Mucosa of stomach (tissue), 1 donor: ENCODE data around the gene TUBB6.
A peak's percentile ranks its signal among the peaks of the same experiment; 100 is the strongest.

Source experiments
- H3K27me3 ChIP-seq: one replicate; pipeline ENCODE4 v1.7.0; 2013; ENCODE audit warnings: mild to moderate bottlenecking, low read length; ENCODE audit not compliant: control insufficient read depth, insufficient read depth
- H3K36me3 ChIP-seq: one replicate; pipeline ENCODE4 v1.7.0; 2013; ENCODE audit warnings: low read length; ENCODE audit not compliant: control insufficient read depth, insufficient read depth
- H3K4me1 ChIP-seq: one replicate; pipeline ENCODE4 v1.7.0; 2013; ENCODE audit warnings: mild to moderate bottlenecking, low read length; ENCODE audit not compliant: control insufficient read depth, insufficient read depth
- H3K4me3 ChIP-seq: one replicate; pipeline ENCODE4 v1.7.0; 2013; ENCODE audit warnings: low read length
- H3K9ac ChIP-seq: one replicate; pipeline ENCODE4 v1.7.0; 2013; ENCODE audit warnings: mild to moderate bottlenecking, low read length, moderate library complexity
- H3K9me3 ChIP-seq: one replicate; pipeline ENCODE4 v1.7.0; 2013; ENCODE audit warnings: mild to moderate bottlenecking, low read length, moderate library complexity; ENCODE audit not compliant: control insufficient read depth
- donor health status: Pancreatic carcinoma.

The TUBB6 gene

DNA sequence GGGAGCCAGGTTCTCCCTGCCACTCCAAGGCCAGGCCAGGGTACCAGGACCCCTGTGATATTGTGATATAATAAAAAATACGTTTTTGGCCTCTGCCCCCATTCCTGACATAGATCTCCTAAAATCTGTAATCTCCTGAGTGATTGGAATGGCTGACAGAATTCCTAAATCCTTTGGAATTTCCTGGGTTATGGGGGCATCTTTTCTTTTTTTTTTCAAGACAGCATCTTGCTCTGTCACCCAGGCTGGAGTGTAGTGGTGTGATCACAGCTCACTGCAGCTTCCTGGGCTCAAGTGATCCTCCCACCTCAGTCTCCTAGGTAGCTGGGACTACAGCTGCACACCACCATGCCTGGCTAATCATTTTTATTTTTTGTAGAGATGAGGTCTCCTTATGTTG, 26.2 kb upstream of the TUBB6 start:
- H3K4me3 ChIP-seq = no peak overlapping the region
- peaks cover 8% of the 10 kb centered on the region for H3K27me3 ChIP-seq
- H3K9me3 ChIP-seq = no peaks in the 10 kb centered on the region
- H3K4me1 ChIP-seq = peaks cover 5% of the 10 kb centered on the region
- no peak overlapping the region for H3K9ac ChIP-seq
- no peaks in the 10 kb centered on the region for H3K36me3 ChIP-seq

DNA sequence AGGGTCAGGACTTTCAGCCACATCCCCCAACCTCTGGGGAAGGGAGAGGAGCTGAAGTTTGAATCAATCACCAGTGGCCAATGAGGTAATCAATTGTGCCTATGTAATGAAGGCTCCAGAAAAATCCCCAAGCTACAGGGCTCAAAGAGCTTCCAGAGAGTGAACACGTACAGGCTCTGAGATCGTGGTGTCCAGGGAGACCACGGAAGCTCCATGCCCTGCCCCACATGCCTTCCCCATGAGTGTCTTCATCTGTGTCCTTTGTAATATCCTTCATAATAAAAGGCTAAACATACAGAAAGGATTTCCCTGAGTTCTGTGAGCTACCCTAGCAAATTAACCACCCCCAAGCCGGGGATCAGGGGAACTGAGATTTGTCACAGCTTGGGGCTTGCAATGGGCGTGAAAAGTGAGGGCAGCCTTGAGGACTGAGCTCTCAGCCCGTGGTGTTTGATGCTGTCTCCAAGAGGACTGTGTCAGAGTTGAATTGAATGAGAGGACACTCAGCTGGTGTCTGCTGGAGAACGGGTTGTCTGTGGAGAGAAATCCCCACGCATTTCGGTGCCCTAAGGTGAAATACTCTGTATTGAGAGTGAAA, 25.5 kb upstream of the TUBB6 start:
- no peak overlapping the region for H3K4me3 ChIP-seq
- H3K9me3 ChIP-seq = no peaks in the 10 kb centered on the region
- H3K36me3 ChIP-seq = no peaks in the 10 kb centered on the region
- H3K9ac ChIP-seq = no peak overlapping the region
- H3K27me3 ChIP-seq = peaks cover 15% of the 10 kb centered on the region
- peaks cover 11% of the 10 kb centered on the region for H3K4me1 ChIP-seq

DNA sequence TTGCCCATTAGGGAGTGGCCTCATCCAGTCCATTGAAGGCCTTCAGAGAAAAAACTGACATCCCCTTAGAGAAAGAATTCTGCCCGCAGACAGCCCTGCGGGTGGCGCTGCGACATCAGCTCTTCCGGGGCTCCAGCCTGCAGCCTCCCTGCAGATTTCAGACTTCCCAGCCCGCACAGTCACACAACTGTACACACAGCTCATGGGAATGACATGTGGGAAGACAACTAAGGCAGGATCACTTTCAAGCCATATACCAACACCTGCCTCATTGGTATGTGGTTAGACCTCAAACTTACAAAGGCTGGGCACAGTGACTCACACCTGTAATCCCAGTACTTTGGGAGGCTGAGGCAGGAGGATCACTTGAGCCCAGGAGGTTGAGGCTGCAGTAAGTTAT, 24.8 kb upstream of the TUBB6 start:
- Histone ChIP-seq H3K9ac (no peak overlapping the region), H3K36me3 (no peaks in the 10 kb centered on the region), H3K27me3 (peaks cover 22% of the 10 kb centered on the region), H3K9me3 (no peaks in the 10 kb centered on the region), H3K4me1 (peaks cover 15% of the 10 kb centered on the region), H3K4me3 (no peak overlapping the region)

DNA sequence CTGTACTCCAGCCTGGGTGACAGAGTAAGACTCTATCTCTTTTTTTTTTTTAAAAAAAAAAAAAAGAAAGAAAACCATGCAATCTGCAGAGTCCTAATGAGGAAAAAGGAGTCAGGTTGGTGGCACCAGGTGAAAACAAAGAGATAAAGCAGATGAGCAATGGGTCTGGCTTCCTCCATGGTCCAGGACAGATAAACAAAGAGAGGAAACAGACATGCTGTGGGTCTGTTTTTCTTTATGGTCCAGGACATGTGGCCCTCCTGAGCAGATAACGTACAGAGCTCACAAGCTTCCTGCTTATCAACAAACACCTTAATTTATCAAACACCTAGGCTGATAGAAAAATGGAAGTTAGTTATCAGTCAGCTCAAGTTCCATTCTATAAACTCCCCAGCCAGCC, 24.4 kb upstream of the TUBB6 start:
- Histone ChIP-seq H3K27me3 (peaks cover 26% of the 10 kb centered on the region), H3K4me1 (peaks cover 18% of the 10 kb centered on the region), H3K9ac (no peak overlapping the region), H3K4me3 (no peak overlapping the region), H3K36me3 (no peaks in the 10 kb centered on the region), H3K9me3 (no peaks in the 10 kb centered on the region)

DNA sequence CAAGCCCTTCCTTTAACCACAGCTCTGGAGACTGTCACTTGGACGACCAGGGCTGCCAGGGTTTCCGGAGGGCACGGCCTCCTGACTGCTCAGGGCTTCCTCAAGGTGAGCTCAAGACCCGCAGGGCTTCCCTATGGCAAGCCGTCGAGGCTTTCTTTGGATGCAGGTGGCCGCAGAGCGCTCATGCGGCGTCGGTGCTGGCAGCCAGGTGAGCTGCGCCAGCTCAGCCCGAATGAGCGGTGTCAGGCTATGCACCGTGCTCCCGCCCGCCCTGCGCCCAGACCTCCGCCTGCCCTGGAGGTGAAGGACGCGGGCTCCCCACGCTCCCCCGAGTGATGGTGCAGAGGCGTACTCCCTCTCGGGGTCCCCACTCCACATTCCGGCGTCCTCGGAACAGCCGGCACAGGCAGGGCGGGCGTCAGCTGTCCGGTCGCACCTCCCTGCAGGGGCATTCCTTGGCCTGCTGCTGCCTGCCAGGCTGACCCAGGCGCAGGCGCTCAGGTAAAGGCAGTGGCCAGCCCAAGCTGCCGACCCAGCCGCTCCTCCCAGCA, 20.8 kb upstream of the TUBB6 start:
- H3K9me3 ChIP-seq = no peaks in the 10 kb centered on the region
- peak overlapping the region; percentile 61 for H3K9ac ChIP-seq
- peaks cover 35% of the 10 kb centered on the region for H3K27me3 ChIP-seq
- H3K4me3 ChIP-seq = peak overlapping the region; percentile 46
- peaks cover 21% of the 10 kb centered on the region for H3K4me1 ChIP-seq
- H3K36me3 ChIP-seq = no peaks in the 10 kb centered on the region

DNA sequence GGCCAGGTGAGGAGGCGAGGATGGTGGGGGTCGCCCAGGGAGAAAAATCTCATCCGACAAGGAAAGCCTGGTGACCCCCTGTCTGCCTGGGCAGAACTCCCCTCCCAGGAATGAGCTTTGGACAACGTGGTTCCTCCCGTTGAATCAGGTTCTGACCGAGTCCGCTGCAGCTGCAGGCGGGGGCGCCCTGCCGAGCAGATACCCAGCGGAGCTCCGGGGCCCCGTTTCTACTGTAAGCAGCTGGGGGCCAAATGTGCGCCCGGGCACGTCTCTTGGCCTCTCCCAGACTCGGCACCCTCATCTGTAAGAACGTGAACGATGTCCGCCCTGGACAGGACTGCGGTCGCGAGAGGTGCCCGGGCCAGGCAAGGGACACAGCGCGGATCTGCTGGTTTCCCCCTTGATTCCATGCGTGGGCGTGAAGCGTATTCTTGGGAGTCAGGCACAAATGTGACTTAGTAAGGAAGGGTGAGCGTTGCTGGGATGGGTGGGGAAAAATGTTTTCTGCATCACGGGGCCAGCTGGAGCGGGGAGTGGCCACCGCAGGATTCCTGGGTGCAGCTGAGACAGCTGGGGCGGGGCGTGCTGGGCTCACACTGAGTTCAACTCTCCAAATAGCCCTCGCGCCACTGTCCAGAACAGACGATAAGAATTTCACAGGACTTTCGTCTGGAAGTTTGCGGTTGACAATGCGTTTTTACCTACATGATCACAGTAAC, 20.2 kb upstream of the TUBB6 start:
- peaks cover 33% of the 10 kb centered on the region for H3K27me3 ChIP-seq
- H3K36me3 ChIP-seq = no peaks in the 10 kb centered on the region
- H3K4me3 ChIP-seq = peak overlapping the region; percentile 46
- no peaks in the 10 kb centered on the region for H3K9me3 ChIP-seq
- peak overlapping the region; percentile 61 for H3K9ac ChIP-seq
- H3K4me1 ChIP-seq = peaks cover 21% of the 10 kb centered on the region

DNA sequence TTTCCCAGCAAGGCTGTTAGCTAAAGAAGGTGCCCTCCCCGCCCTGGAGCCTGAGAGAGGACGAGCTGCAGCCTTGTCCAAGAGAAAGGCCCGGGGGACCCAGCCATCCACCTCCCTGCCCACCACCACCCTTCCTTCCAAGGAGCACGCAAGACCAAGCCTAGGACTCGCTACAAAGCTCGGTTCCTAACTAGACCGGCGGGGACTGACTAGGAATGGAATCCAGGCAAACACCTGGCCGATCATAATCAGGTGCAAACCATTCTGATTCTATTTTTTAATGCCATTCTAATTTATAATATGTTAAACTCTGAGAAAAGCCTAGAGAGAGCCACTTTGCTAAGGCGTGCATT, 19.7 kb upstream of the TUBB6 start:
- Histone ChIP-seq H3K4me1 (peaks cover 21% of the 10 kb centered on the region), H3K9me3 (no peaks in the 10 kb centered on the region), H3K4me3 (peak overlapping the region; percentile 46), H3K27me3 (peaks cover 33% of the 10 kb centered on the region), H3K36me3 (no peaks in the 10 kb centered on the region), H3K9ac (peak overlapping the region; percentile 61)

DNA sequence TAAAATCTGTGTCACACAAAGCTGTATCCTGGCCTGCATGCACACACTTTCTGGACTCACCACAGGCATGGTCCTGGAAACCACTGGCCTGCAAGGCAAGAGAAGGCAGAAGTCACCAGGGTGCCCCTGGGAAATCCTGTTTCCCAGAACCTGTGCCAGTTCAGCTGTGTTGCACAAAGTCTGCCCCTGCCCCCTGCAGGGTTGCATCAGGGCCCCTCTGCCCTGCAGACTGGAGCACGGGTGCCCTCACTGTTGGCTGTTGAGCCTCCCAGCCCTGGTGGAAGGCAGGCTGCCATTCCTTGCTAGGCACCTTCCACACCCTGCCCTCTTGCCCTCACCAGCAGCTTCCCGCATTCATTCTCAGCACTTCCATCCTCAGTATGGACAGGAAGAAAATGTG, 18.0 kb upstream of the TUBB6 start:
- Histone ChIP-seq H3K36me3 (no peaks in the 10 kb centered on the region), H3K9me3 (no peaks in the 10 kb centered on the region), H3K9ac (no peak overlapping the region), H3K4me3 (no peak overlapping the region), H3K4me1 (peaks cover 21% of the 10 kb centered on the region), H3K27me3 (peaks cover 33% of the 10 kb centered on the region)

DNA sequence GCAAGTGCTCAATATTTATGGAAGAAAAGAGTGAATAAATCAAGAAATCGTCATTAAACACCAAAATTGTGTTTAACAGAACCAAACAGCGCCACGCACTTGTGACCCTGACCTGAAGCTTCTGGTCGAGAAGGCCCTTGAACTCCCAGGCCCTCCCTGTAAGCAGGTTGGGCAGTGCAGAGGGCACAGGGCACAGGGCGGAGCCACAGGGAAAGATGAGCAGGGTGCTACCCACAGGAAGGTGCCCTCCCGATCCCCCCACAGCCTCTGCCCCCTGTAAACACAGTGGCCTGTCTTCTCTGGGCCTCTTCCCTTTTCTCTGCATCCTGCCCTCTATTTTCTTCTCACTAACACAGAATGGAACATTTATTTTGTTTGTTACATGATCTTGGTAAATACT, 16.9 kb upstream of the TUBB6 start:
- peaks cover 33% of the 10 kb centered on the region for H3K27me3 ChIP-seq
- H3K4me1 ChIP-seq = peaks cover 21% of the 10 kb centered on the region
- H3K9me3 ChIP-seq = no peaks in the 10 kb centered on the region
- H3K4me3 ChIP-seq = no peak overlapping the region
- no peaks in the 10 kb centered on the region for H3K36me3 ChIP-seq
- H3K9ac ChIP-seq = no peak overlapping the region

DNA sequence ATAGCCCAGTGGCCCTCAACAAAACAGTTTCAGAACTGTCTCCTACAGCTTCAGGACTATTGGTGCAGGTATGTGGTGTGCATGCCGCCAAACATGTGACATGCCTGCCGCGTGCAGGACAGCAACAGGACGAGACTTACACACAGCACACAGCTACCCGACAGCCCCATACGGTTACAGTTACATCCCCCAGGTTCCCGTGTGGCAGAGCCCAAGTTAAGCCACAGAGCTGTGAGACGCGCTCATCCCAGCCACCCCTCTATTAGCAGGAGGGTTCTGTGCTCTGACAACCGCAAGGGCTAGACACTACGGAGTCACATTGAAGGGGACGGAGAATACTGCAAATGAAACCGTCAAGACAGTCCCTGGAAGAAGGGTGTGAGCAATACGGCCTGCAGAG, 16.4 kb upstream of the TUBB6 start:
- no peak overlapping the region for H3K9ac ChIP-seq
- no peaks in the 10 kb centered on the region for H3K36me3 ChIP-seq
- peaks cover 21% of the 10 kb centered on the region for H3K4me1 ChIP-seq
- peaks cover 32% of the 10 kb centered on the region for H3K27me3 ChIP-seq
- no peaks in the 10 kb centered on the region for H3K9me3 ChIP-seq
- no peak overlapping the region for H3K4me3 ChIP-seq

DNA sequence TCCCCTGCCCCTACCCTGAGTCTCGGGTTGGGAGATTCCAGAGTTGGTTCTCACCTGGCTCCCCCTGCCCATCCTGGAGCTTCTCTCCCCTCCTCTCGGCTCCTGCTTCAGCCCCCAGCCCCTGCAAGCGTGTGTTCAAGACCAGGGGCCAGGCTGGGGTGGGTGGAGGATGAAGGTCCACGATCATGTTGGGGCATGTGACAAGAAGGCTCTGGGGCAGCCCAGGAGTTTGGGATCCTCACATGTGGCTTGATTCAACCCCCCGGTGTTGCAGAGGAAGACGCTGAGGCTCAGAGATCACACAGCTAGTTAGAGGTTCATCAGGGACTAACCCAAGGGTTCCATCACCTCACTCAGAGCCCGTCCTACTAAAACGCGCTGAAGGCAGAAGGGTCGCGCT, 14.2 kb upstream of the TUBB6 start:
- no peaks in the 10 kb centered on the region for H3K9me3 ChIP-seq
- H3K36me3 ChIP-seq = no peaks in the 10 kb centered on the region
- H3K27me3 ChIP-seq = peaks cover 11% of the 10 kb centered on the region
- H3K4me1 ChIP-seq = peaks cover 2% of the 10 kb centered on the region
- no peak overlapping the region for H3K4me3 ChIP-seq
- H3K9ac ChIP-seq = no peak overlapping the region

DNA sequence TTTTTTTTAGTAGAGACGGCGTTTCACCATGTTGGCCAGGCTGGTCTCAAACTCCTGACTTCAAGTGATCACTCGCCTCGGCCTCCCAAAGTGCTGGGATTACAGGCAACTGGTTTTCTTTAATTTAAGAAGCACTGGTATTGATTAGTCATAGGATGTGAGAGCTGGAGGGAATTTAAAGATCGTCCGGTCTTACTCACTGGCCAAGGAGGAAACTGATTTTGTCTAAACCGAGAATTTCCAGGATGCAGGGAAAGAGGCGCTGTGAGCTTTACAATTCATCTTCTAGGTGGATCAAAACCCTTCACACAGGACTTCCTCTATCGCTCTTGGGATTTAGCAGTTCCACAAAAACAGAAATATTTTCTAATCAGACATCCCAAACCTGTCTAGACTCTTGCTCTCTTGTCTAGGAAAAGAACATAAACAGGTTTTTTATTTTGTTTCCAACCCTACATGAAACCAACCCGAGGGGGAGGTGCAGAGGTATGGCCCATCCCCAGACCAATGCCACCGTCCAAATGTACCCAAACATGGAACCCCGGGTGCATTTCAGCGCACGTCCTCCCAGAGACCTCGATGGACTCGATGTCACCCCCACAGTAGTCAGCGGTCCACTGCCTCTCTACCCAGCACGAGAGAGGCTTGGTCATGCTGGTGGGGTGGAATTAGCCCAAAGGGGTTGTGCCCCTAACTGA, 12.5 kb upstream of the TUBB6 start:
- Histone ChIP-seq H3K36me3 (no peaks in the 10 kb centered on the region), H3K9ac (no peak overlapping the region), H3K27me3 (no peaks in the 10 kb centered on the region), H3K4me3 (no peak overlapping the region), H3K9me3 (no peaks in the 10 kb centered on the region), H3K4me1 (no peaks in the 10 kb centered on the region)
